Immature natural killer cell (primary cell): ENCODE results near the gene HDAC4. TPM values are rescaled to one million over a fixed set of nuclear protein-coding genes. Genes with fewer than 3 reads are reported as not detected.
A peak's percentile ranks its signal among the peaks of the same experiment; 100 is the strongest.

Source experiments
- DNase-seq, 3 donors: peaks; one replicate each; pipeline ENCODE4 v3.0.0; 2022; ENCODE audit warnings: mixed read lengths in 1 of 3
- H3K27ac Mint-ChIP-seq, 6 donors: one replicate each; pipeline ENCODE4 v1.8.0; 2020; ENCODE audit warnings: mixed read lengths in 6 of 6, mild to moderate bottlenecking in 5 of 6, inconsistent platforms in 4 of 6, moderate library complexity in 3 of 6
- H3K27me3 Mint-ChIP-seq, 3 donors: one replicate each; pipeline ENCODE4 v1.8.0; 2020 to 2021; ENCODE audit warnings: low read depth in 3 of 3, mild to moderate bottlenecking in 3 of 3, mixed read lengths in 3 of 3, moderate library complexity in 3 of 3, inconsistent platforms in 1 of 3
- H3K36me3 Mint-ChIP-seq, 3 donors: one replicate each; pipeline ENCODE4 v1.8.0; 2020; ENCODE audit warnings: mixed read lengths in 3 of 3, inconsistent platforms in 2 of 3, mild to moderate bottlenecking in 2 of 3
- H3K4me1 Mint-ChIP-seq, 2 donors: one replicate each; pipeline ENCODE4 v1.8.0; 2020; ENCODE audit warnings: inconsistent platforms in 2 of 2, mild to moderate bottlenecking in 2 of 2, mixed read lengths in 2 of 2, moderate library complexity in 1 of 2
- H3K4me3 Mint-ChIP-seq, 5 donors: one replicate each; pipeline ENCODE4 v1.8.0; 2020; ENCODE audit warnings: mild to moderate bottlenecking in 5 of 5, mixed read lengths in 5 of 5, inconsistent platforms in 3 of 5, moderate library complexity in 3 of 5
- H3K9me3 Mint-ChIP-seq, 6 donors: one replicate each; pipeline ENCODE4 v1.8.0; 2020; ENCODE audit warnings: mild to moderate bottlenecking in 6 of 6, mixed read lengths in 6 of 6, inconsistent platforms in 4 of 6, moderate library complexity in 3 of 6
- polyA plus RNA-seq, 3 donors: library from polyadenylated mRNA; unstranded; fragments of 300-500 nt; fragmentation: Illumina TruSeq; gene quantifications; one replicate each; pipeline ENCODE4 v1.2.3, GENCODE V29; 2021

The HDAC4 gene
- polyA plus RNA-seq, 3 donors from 2014 or later, result 1.9 to 8.1 (median 5.1) TPM

DNA sequence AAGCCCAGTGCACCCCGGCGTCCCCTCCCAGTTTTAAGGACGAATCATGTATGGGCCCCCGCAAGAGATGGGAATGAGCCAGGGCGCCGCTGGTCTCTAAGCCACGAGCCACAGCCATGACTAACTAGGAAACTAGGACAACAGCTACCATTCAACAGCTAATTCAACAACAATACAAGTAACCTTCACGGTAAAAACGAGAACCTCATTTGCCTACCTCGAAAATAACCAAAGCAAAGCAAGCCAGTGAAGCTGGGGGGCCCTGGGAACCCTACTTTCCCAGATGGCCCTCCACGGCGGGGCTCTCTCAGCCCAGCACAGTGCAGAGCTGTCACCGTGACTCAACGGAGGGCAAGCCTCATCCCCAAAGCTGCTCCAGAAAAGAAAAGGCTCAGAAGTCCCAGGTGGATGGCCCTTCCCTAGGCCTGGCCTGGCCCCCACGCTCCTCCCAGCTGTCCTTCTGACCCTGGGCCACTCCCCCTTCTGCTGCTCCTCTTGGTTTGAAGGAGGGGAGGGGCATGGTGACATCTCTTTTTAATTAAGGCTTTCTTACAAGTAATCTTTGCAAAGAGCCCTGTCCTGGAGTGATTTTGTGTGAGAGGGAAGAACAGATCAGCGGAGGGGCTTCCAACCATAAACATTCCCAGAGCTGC, 126.3 kb downstream of the HDAC4 start:
- H3K9me3 Mint-ChIP-seq, result no peaks in the 10 kb centered on the region
- DNase-seq, result no peak

GRCh38 chr2:239273280-239274234, 127.3 kb downstream of the HDAC4 start:
- H3K9me3 Mint-ChIP-seq, result no peaks in the 10 kb centered on the region
- peak overlapping the region; percentile 94 to 100 (median 96) for H3K27ac Mint-ChIP-seq
- peaks cover 8 to 15% (median 14%) of the 10 kb centered on the region in 3 donors for H3K27me3 Mint-ChIP-seq
- H3K4me3 Mint-ChIP-seq, result peak overlapping the region; percentile 11 to 87 (median 56)
- no peak for DNase-seq
- H3K36me3 Mint-ChIP-seq, result peaks cover 0 to 10% (median 0%) of the 10 kb centered on the region in 3 donors
- peaks cover 22 to 83% of the 10 kb centered on the region in 2 donors for H3K4me1 Mint-ChIP-seq

More for the DNA sequence above, 126.3 kb downstream of the HDAC4 start:
- Mint-ChIP-seq H3K4me3 (peak overlapping the region; percentile 73 to 87 (median 79)), H3K36me3 (peaks cover 0 to 10% (median 0%) of the 10 kb centered on the region in 3 donors), H3K4me1 (peaks cover 12 to 82% of the 10 kb centered on the region in 2 donors), H3K27ac (peak overlapping the region; percentile 94 to 100 (median 96)), H3K27me3 (peaks cover 8 to 12% (median 12%) of the 10 kb centered on the region in 3 donors)

DNA sequence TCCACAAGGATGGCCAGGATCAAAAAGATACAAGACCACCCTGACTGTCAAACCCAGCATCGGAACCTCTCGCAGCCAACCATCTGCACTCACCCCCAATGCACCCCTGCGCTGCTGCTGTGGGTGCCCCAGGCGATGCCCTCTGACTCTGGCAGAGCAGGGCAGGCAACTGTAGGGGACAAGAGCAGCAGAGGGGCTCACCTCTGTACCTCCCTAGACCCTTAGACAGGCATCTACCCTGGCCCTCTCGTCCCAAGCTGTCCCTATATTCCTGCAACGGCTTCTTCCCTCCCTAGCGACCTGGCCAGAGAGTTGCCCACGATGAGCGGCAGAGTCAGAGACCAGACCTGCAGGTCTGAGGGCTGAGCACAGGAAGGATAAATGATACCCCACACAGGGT, 128.2 kb downstream of the HDAC4 start:
- H3K27ac Mint-ChIP-seq, result peak overlapping the region in 5 of 6 donors; percentile 55 to 100 (median 98)
- H3K9me3 Mint-ChIP-seq, result no peaks in the 10 kb centered on the region
- no peak overlapping the region for H3K4me3 Mint-ChIP-seq
- peaks cover 6 to 22% (median 15%) of the 10 kb centered on the region in 3 donors for H3K27me3 Mint-ChIP-seq
- peaks cover 0 to 10% (median 0%) of the 10 kb centered on the region in 3 donors for H3K36me3 Mint-ChIP-seq
- H3K4me1 Mint-ChIP-seq, result peaks cover 31 to 83% of the 10 kb centered on the region in 2 donors
- DNase-seq, result no peak

GRCh38 chr2:239271882-239272281, 128.9 kb downstream of the HDAC4 start:
- peaks cover 9 to 26% (median 20%) of the 10 kb centered on the region in 3 donors for H3K27me3 Mint-ChIP-seq
- peak overlapping the region in 3 of 6 donors; percentile 57 to 94 (median 64) for H3K27ac Mint-ChIP-seq

GRCh38 chr2:239271471-239271870, 129.3 kb downstream of the HDAC4 start:
- no peaks in the 10 kb centered on the region for H3K9me3 Mint-ChIP-seq
- H3K27me3 Mint-ChIP-seq, result peaks cover 9 to 26% (median 22%) of the 10 kb centered on the region in 3 donors
- peak overlapping the region in 2 of 6 donors; percentile 57 to 73 for H3K27ac Mint-ChIP-seq
- no peak for DNase-seq
- peaks cover 0 to 10% (median 0%) of the 10 kb centered on the region in 3 donors for H3K36me3 Mint-ChIP-seq
- H3K4me3 Mint-ChIP-seq, result no peak overlapping the region
- H3K4me1 Mint-ChIP-seq, result peaks cover 43 to 83% of the 10 kb centered on the region in 2 donors

More at GRCh38 chr2:239271882-239272281, 128.9 kb downstream of the HDAC4 start:
- Mint-ChIP-seq H3K36me3 (peaks cover 0 to 10% (median 0%) of the 10 kb centered on the region in 3 donors), H3K9me3 (no peaks in the 10 kb centered on the region), H3K4me3 (no peak overlapping the region), H3K4me1 (peaks cover 39 to 83% of the 10 kb centered on the region in 2 donors)
- DNase-seq, result no peak

- peak overlapping the region in 5 of 6 donors; percentile 48 to 99 (median 62) for H3K27ac Mint-ChIP-seq
Measured at GRCh38 chr2:239269916-239270315, 130.9 kb downstream of the HDAC4 start.

DNA sequence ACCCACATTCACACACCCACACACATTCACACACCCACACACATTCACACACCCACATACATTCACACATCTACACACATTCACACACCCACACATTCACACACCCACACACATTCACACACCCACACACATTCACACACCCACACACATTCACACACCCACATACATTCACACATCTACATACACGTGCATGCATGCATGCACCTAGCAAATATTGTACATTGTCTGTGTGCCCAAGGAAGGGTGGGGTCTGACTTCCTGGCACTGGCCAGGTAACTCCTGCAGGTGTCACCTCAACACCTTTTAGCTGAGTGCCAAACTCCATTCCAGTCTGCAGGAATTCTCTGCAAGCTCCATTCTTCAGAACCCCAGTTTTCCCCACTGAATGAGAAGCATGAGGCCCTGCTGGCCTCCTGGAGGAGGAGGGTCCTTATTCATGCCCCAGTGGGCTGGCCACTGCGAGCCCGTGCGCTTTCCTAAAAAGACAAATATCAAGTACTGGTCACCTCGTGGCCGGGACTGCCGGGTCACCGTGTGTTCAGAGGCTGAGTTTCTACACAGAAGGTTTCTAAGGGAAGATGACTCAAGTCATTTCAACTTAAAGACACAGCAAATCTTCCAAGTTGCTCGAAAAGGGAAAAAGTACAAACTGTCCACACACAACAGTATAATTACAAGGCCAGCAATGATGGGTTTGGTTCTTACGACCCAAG, 131.5 kb downstream of the HDAC4 start:
- H3K27ac Mint-ChIP-seq, result peak overlapping the region; percentile 74 to 99 (median 96)
- H3K4me3 Mint-ChIP-seq, result peak overlapping the region; percentile 12 to 98 (median 98)
- no peaks in the 10 kb centered on the region for H3K9me3 Mint-ChIP-seq
- DNase-seq, result no peak
- peaks cover 0 to 14% (median 0%) of the 10 kb centered on the region in 3 donors for H3K36me3 Mint-ChIP-seq
- peaks cover 64 to 88% of the 10 kb centered on the region in 2 donors for H3K4me1 Mint-ChIP-seq
- H3K27me3 Mint-ChIP-seq, result peaks cover 8 to 21% (median 21%) of the 10 kb centered on the region in 3 donors

More at GRCh38 chr2:239269916-239270315, 130.9 kb downstream of the HDAC4 start:
- H3K9me3 Mint-ChIP-seq, result no peaks in the 10 kb centered on the region
- H3K27me3 Mint-ChIP-seq, result peaks cover 8 to 22% (median 21%) of the 10 kb centered on the region in 3 donors
- H3K4me3 Mint-ChIP-seq, result peak overlapping the region in 1 of 5 donors; percentile 98
- peaks cover 0 to 13% (median 0%) of the 10 kb centered on the region in 3 donors for H3K36me3 Mint-ChIP-seq
- DNase-seq, result no peak
- H3K4me1 Mint-ChIP-seq, result peaks cover 58 to 88% of the 10 kb centered on the region in 2 donors

- no peak for DNase-seq
- peaks cover 7 to 21% (median 17%) of the 10 kb centered on the region in 3 donors for H3K27me3 Mint-ChIP-seq
- H3K4me1 Mint-ChIP-seq, result peaks cover 72 to 88% of the 10 kb centered on the region in 2 donors
- peaks cover 0 to 14% (median 0%) of the 10 kb centered on the region in 3 donors for H3K36me3 Mint-ChIP-seq
- H3K4me3 Mint-ChIP-seq, result peak overlapping the region; percentile 92 to 98 (median 98)
- H3K9me3 Mint-ChIP-seq, result no peaks in the 10 kb centered on the region
- peak overlapping the region; percentile 80 to 100 (median 98) for H3K27ac Mint-ChIP-seq
Measured at GRCh38 chr2:239268549-239268948, 132.3 kb downstream of the HDAC4 start.

- Mint-ChIP-seq H3K27ac (peak overlapping the region; percentile 95 to 100 (median 99)), H3K27me3 (peaks cover 7 to 21% (median 17%) of the 10 kb centered on the region in 3 donors), H3K4me3 (peak overlapping the region; percentile 92 to 98 (median 98)), H3K4me1 (peaks cover 76 to 87% of the 10 kb centered on the region in 2 donors), H3K9me3 (no peaks in the 10 kb centered on the region), H3K36me3 (peaks cover 0 to 14% (median 0%) of the 10 kb centered on the region in 3 donors)
- no peak for DNase-seq
Measured at GRCh38 chr2:239268082-239268481, 132.7 kb downstream of the HDAC4 start.

- Mint-ChIP-seq H3K27me3 (peaks cover 7 to 20% (median 17%) of the 10 kb centered on the region in 3 donors), H3K36me3 (peaks cover 0 to 14% (median 0%) of the 10 kb centered on the region in 3 donors), H3K4me1 (peaks cover 81 to 84% of the 10 kb centered on the region in 2 donors), H3K27ac (peak overlapping the region; percentile 95 to 100 (median 99)), H3K9me3 (no peaks in the 10 kb centered on the region), H3K4me3 (peak overlapping the region; percentile 92 to 98 (median 98))
- peak; percentile 92 to 94 (median 93) for DNase-seq
Measured at GRCh38 chr2:239267288-239267951, 133.4 kb downstream of the HDAC4 start.

- peaks cover 0 to 9% (median 0%) of the 10 kb centered on the region in 3 donors for H3K36me3 Mint-ChIP-seq
- no peaks in the 10 kb centered on the region for H3K9me3 Mint-ChIP-seq
- H3K4me3 Mint-ChIP-seq, result peak overlapping the region; percentile 92 to 98 (median 98)
- peak overlapping the region; percentile 95 to 100 (median 99) for H3K27ac Mint-ChIP-seq
- H3K4me1 Mint-ChIP-seq, result peaks cover 86 to 87% of the 10 kb centered on the region in 2 donors
- peaks cover 7 to 20% (median 17%) of the 10 kb centered on the region in 3 donors for H3K27me3 Mint-ChIP-seq
- DNase-seq, result no peak
Measured at GRCh38 chr2:239266779-239267287, 134.0 kb downstream of the HDAC4 start.

GRCh38 chr2:239266434-239266766, 134.4 kb downstream of the HDAC4 start:
- Mint-ChIP-seq H3K27me3 (peaks cover 7 to 20% (median 17%) of the 10 kb centered on the region in 3 donors), H3K9me3 (no peaks in the 10 kb centered on the region), H3K36me3 (peaks cover 0 to 9% (median 0%) of the 10 kb centered on the region in 3 donors), H3K27ac (peak overlapping the region; percentile 95 to 100 (median 99)), H3K4me1 (peaks cover 86 to 89% of the 10 kb centered on the region in 2 donors), H3K4me3 (peak overlapping the region; percentile 92 to 98 (median 98))
- DNase-seq, result no peak
